Esophagus muscularis mucosa (tissue), 4 donors: ENCODE results near the gene TMEM174.

Source experiments
- EP300 ChIP-seq: sonication (generic); formaldehyde crosslinking; IDR thresholded peaks from one replicate; pipeline ENCODE4 v1.6.1; 2017; ENCODE audit warnings: antibody characterized with exemption
- POLR2A ChIP-seq: fragments of 450-650 bp; IDR thresholded peaks from one replicate; pipeline ENCODE4 v1.6.1; 2017; ENCODE audit warnings: antibody characterized with exemption, moderate library complexity, mild to moderate bottlenecking, low read depth
- POLR2AphosphoS5 ChIP-seq, 2 donors: sonication (generic); formaldehyde crosslinking; IDR thresholded peaks; one replicate each; pipeline ENCODE4 v1.6.1; 2017; ENCODE audit warnings: antibody characterized with exemption in 2 of 2
- TF ChIP-seq, protein P1 (sequence below), 3 experiments: fragments of 200-600 bp in 2 of 3; fragments of 450-650 bp in 1 of 3; sonication (generic) in 2 of 3; IDR thresholded peaks; one replicate each; pipeline ENCODE4 v1.5.1; 2017 to 2019; ENCODE audit warnings: antibody characterized with exemption in 3 of 3, mild to moderate bottlenecking in 2 of 3, moderate library complexity in 1 of 3

DNA sequence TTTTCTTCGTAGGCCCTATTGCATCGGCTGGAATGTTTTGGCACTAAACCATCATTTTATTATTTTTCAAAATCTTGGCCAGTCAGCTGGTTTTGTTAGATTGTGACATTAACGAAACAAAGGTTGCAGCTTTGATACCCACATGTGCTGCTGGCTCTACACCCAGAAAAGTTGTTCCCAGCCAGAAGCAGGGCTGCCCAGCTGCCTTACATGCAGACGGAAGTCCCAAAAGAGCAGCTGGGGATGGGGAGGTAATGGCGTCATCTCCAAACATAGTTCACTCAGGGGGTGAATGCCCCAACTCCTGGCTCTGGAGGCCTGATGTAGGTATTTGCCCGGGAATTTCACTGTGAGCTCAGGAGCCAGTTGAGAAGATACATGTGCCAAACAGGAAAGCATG is 29.3 kb upstream of the TMEM174 start:
- TF ChIP-seq, protein P1, sequence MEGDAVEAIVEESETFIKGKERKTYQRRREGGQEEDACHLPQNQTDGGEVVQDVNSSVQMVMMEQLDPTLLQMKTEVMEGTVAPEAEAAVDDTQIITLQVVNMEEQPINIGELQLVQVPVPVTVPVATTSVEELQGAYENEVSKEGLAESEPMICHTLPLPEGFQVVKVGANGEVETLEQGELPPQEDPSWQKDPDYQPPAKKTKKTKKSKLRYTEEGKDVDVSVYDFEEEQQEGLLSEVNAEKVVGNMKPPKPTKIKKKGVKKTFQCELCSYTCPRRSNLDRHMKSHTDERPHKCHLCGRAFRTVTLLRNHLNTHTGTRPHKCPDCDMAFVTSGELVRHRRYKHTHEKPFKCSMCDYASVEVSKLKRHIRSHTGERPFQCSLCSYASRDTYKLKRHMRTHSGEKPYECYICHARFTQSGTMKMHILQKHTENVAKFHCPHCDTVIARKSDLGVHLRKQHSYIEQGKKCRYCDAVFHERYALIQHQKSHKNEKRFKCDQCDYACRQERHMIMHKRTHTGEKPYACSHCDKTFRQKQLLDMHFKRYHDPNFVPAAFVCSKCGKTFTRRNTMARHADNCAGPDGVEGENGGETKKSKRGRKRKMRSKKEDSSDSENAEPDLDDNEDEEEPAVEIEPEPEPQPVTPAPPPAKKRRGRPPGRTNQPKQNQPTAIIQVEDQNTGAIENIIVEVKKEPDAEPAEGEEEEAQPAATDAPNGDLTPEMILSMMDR (IDR thresholded peaks at IDR 0.05) = no peak
- TF ChIP-seq POLR2A (no peak), POLR2AphosphoS5 (IDR thresholded peaks at IDR 0.05) (no peak), EP300 (no peak)
